Measurements from ENCODE around the gene BRME1.

The BRME1 gene

GRCh38 chr19:13946414-13946813 lies 40.5 kb upstream of the BRME1 start:
- TF ChIP-seq CTCF (IDR thresholded peaks at IDR 0.05; ENCODE audit: borderline replicate concordance, insufficient read depth, low read depth, low read length): no peak
- no peak overlapping the region for H3K4me3 ChIP-seq (ENCODE audit: low read depth, low read length)

DNA sequence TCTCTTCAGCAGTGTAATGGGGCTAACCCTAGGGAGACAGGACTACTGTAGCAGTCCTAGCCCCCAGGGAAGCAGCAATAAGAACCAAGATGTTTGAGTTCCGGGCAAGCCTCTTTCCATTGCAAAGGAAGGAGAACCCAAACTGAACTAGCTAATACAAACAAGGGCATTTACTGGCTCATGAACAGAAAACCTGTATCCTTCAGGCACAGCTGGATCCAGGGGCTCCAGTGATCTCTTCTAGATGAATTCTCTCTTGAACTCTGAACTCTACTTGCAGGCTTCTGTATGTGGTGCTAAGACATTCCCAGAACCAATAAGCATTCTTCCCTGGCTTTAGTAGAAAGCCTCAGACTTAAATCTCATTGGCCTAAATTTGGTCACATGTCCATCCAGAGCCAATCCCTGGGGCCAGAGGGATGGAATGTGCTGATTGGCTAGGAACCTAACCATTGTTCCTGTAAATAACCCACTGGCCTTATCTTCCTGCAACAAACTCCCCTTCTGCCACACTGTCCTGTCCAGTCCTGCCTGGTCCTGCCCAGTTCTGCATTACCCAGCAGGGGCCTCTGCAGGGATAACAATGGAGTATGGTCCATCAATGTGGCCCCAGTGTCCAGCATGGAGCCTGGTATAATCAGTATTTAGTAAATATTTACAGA lies 36.2 kb upstream of the BRME1 start:
- no peak overlapping the region for H3K4me3 ChIP-seq (ENCODE audit: low read depth, low read length)
- no peak for TF ChIP-seq CTCF (IDR thresholded peaks at IDR 0.05; ENCODE audit: borderline replicate concordance, insufficient read depth, low read depth, low read length)

- H3K4me3 ChIP-seq (ENCODE audit: low read depth, low read length): no peak within 1 kb of the TSS
- no peak for TF ChIP-seq CTCF (IDR thresholded peaks at IDR 0.05; ENCODE audit: borderline replicate concordance, insufficient read depth, low read depth, low read length)
These were observed 32.6 kb upstream of the BRME1 start, which contains the start of gene PODNL1 for GRCh38 chr19:13938301-13939064. Gene PODNL1 (minus strand): TSS chr19:13938417. CDS start chr19:13938181, 236 bp downstream.

- TF ChIP-seq CTCF (IDR thresholded peaks at IDR 0.05; ENCODE audit: borderline replicate concordance, insufficient read depth, low read depth, low read length): no peak
- no peak overlapping the region for H3K4me3 ChIP-seq (ENCODE audit: low read depth, low read length)
These were observed 31.8 kb upstream of the BRME1 start for GRCh38 chr19:13937479-13938300.

GRCh38 chr19:13935765-13936510 lies 30.0 kb upstream of the BRME1 start:
- H3K4me3 ChIP-seq (ENCODE audit: low read depth, low read length): no peak overlapping the region
- no peak for TF ChIP-seq CTCF (IDR thresholded peaks at IDR 0.05; ENCODE audit: borderline replicate concordance, insufficient read depth, low read depth, low read length)

GRCh38 chr19:13934785-13935109 lies 28.8 kb upstream of the BRME1 start:
- TF ChIP-seq CTCF (IDR thresholded peaks at IDR 0.05; ENCODE audit: borderline replicate concordance, insufficient read depth, low read depth, low read length): no peak
- no peak overlapping the region for H3K4me3 ChIP-seq (ENCODE audit: low read depth, low read length)
